GM18517 (cell line): ENCODE data around the gene ELOVL2.
"Not testable (repeated sequence)": the region's sequence is repeated elsewhere in the genome, so short reads cannot be mapped to it uniquely, and the experiment has no call there.

Experiments
- ATAC-seq: cut with Tn5 transposase; IDR thresholded peaks from one replicate; pipeline ENCODE4 v1.9.1; 2021; ENCODE audit warnings: mild to moderate bottlenecking, moderate library complexity; ENCODE audit not compliant: unreplicated experiment

Gene ELOVL2

DNA sequence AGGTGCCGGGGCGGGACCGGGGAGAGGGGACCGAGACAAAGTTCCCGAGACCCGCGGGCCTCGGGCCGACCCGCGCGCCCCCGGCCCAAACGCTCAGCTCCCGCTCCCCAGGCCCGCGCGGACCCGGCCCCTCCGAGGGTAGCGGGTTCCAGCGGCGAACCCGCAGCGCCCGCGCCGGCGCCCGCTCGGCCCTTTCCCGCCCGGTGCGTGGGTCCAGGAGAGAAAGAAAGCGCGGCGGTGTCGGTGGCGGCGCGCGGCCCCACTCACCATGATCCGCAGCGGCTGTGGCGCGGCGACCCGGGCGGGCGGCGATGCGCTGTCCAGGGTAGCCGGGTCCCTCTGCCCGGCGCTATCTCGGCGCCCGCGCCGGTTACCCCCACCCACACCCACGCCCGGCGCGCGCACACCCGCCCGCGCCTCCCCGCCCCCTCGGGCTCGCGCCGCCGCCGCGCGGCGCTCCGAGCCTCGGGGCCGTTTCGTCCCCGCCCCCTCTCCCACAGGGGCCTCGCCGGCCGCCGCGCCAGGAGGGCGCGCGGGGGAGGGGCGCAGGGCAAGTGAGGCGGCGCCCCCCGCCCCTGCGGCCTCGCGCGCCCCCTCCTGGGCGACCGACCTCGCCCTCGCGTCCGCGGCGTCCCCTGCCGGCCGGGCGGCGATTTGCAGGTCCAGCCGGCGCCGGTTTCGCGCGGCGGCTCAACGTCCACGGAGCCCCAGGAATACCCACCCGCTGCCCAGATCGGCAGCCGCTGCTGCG lies at the start of gene ELOVL2:
ELOVL2 (minus strand) TSS at position 345 of the 751 bp plus-strand sequence; CDS start at position 270, 75 bp downstream.
- no peak for ATAC-seq

GRCh38 chr6:11093376-11093625 lies 49.2 kb upstream of the ELOVL2 start:
- ATAC-seq, result peak; percentile 40

- peak; percentile 40 for ATAC-seq
These were observed 48.7 kb upstream of the ELOVL2 start for GRCh38 chr6:11092668-11093375.

- ATAC-seq, result not testable (repeated sequence)
These were observed 47.0 kb upstream of the ELOVL2 start for GRCh38 chr6:11091141-11091540.

GRCh38 chr6:11089695-11090094 lies 45.6 kb upstream of the ELOVL2 start:
- no peak for ATAC-seq

- not testable (repeated sequence) for ATAC-seq
These were observed 43.2 kb upstream of the ELOVL2 start for GRCh38 chr6:11087141-11087812.

DNA sequence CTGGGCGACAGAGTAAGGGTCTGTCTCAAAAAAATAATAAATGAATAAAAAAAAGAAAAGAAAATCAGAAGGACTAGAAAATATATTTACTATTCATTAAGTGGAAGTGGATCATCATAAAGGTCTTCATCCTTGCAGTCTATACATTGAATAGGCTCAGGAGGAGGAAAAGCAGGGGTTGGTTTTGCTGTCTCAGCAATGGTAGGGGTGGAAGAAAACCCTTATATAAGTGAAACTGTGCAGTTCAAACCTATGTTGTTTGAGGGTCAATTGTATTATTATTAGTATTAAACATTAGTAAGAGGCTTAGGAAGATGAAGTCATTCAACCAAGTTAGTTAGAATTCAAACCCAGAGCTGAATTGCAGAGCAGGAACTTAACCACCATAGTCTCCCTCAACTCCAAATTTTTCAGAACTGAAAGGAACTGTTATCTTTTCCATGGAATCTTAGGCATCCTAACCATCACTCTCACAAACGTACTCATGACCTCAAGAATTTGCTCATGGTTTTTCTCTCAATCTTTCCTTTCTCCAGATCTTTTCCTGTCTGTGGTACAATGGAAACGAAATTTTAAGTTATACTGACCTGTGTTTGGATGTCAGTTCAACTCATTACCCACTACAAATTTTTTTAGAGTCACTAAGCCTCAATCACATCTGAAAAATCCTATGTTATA lies 41.8 kb upstream of the ELOVL2 start:
- no peak for ATAC-seq

DNA sequence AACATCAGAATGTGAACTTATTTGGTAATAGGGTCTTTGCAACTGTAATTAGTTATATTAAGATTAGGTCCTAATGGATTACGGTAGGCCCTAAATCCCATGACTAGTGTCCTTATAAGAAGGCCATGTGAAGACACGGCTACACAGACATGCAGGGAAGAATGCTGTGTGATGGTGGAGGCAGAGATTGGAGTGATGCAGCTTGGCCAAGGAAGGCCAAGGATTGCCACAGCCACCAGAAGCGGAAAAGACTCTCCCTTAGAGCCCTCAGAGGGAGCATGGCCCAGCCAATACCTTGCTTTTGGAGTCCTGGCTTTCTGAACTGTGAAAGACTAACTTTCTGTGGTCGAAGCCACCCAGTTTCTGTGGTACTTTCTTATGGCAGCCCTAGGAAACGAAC lies 39.9 kb upstream of the ELOVL2 start:
- ATAC-seq, result no peak

DNA sequence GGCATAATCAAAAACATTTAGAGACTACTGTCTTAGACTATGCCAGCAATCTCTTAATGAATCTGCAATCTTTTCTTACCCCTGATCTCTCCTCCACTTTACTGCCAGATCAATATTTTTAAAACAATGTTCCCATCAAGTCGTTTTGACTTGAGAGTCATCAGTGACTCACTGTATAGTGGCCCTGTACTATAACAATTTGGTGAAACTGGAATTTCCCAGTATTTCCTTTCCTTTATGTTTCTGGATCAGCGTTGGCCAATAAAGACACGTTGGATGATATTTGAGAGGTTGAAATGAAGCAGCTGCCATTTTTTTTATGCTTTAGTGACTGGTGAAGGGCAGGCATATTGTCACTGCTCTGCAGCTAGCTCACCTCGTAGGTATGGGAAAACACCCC lies 39.4 kb upstream of the ELOVL2 start:
- no peak for ATAC-seq

DNA sequence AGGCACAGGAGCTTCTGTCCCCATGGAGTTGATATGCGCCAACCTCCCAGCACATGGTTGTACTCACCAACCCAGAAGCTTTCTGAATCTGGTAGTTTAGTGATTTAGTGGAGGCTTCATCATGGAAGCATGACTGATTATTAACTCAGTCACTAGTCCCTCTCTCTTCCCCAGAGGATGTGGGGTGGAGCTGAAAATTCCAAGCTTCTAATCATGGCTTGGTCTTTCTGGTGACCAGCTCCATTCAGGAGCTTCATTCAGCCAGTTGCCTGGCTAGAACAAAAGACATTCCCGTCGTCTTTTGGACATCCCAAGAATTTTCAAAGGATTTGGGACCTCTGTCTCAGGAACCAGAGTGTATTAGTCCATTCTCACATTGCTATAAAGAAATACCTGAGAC lies 36.2 kb upstream of the ELOVL2 start:
- ATAC-seq, result no peak

DNA sequence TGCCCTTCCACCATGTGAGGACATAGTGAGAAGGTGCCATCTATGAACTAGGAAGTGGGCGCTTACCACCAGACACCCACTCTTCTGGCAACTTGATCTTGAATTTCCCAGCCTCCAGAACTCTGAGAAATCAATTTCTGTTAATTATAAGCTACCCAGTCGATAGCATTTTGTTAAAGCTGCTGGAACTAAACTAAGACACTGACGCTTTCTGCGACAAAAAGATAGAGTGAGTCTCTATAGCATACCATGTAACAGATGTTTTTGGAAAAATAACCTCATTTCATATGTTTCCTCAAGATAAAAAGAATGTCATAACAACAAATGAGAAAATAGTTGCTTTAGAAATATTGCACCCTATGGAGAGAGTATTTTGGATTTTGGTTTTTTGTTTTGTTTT lies 34.2 kb upstream of the ELOVL2 start:
- no peak for ATAC-seq

GRCh38 chr6:11076540-11076939 lies 32.4 kb upstream of the ELOVL2 start:
- ATAC-seq, result no peak

GRCh38 chr6:11072101-11072500 lies 28.0 kb upstream of the ELOVL2 start:
- ATAC-seq, result no peak

DNA sequence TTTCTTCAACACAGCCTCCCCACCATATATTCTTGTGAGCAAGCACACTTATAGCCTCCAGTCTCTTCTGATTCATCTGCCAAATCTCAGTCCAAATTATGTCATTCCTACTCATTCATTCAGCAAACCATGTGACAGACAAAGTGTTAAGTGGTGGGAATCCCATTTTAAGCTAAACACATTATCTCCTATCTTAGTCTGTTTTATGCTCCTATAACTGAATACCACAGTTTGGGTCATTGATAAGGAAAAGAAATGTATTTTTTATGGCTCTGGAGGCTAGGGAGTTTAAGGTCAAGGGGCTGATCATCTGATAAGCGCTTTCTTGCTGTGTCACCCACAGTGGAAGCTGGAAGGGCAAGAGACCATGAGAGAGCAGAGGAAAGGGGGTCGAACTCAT lies 25.7 kb upstream of the ELOVL2 start:
- no peak for ATAC-seq

DNA sequence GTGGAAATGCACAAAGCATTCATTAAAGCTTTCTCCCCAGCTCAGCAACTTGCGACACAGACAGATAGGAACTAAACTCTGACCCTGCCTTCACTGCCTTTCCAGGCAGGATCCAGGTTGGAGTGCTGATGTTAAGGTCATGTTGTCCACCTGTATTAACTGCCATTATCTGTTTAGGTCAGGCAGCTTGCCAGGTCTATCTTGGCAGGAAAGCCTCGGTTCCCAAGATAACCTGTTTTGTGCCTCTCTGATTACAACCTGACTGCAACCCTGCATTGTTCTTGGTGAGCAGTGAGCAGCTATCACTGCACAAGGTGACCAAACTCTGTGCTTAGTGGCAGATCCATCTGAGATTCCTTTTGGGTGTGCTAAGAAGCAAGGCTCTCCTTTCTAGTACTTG lies 23.2 kb upstream of the ELOVL2 start:
- no peak for ATAC-seq

DNA sequence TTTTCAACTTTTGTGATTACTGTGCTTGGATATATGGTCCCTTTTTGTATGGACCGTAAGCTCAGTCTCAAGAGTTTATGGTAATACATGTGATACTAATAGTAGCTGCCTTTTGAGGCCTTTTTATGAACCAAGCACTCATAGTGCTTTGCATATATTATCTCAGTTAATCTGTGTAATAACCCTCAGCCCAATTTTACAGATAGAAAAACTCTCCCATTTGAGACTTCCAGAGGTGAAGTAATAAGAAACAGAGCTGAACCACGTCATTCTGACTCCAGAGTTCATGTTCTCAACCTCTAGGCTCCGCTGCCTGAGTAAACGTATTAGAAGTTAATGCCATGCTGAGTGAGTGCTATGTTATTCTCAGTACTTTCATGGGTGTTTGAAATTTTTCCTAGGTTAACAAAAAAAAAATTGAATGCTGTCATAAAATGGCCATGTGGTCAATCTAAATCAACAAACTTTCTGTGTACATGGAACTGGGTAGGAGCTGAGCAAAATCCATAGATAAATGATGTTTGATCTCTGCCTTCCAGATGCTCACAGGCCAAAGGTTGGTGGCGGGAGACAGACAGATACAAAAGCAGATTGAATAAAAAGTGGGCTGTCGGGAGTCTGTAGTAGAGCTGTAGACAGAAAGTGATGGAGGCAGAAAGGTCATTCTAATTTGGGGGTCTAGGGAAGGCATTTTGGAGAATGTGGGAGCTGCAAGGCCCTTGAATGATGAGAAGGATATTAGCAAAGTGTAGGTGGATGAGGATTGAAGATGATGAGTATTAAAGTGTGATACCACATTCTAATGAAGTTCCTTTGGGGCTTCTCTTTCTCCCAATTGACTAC lies 22.6 kb upstream of the ELOVL2 start:
- no peak for ATAC-seq

GRCh38 chr6:11065436-11066202 lies 21.5 kb upstream of the ELOVL2 start:
- ATAC-seq, result no peak

DNA sequence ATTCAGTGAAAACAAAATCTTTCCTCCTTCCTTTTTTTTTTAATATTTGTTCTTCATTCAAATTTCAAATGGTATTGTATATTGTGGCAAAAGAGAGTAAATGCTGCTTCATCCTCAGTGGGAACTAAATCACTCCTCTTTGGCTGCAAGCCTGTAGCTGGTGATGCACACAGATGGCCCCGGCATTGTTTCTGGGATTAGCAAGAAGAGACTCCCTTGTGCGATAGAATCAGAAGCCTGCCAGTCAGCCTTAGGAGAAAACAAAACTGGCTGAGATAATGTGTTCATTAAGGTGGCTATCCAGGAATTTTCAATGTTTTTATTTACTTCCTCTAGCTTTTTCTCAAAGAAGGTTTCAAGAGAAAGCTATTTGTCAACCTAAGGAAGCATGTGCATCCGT lies 20.7 kb upstream of the ELOVL2 start:
- ATAC-seq, result no peak

- no peak for ATAC-seq
These were observed 18.6 kb upstream of the ELOVL2 start for GRCh38 chr6:11062715-11063114.

GRCh38 chr6:11062083-11062482 lies 18.0 kb upstream of the ELOVL2 start:
- ATAC-seq, result no peak
